Prostate gland (tissue), 2 donors: Measurements from ENCODE around the gene CXCL11.

Experiments
- CTCF ChIP-seq, 4 experiments: fragments of 200-600 bp in 2 of 4; fragments of 450-650 bp in 2 of 4; sonication (generic) in 2 of 4; IDR thresholded peaks; 1 replicate in 3 of 4; 2 replicates in 1 of 4; pipeline ENCODE4 v1.5.1; 2016 to 2019; ENCODE audit warnings: antibody characterized with exemption in 4 of 4, mild to moderate bottlenecking in 2 of 4, moderate library complexity in 2 of 4
- POLR2A ChIP-seq: fragments of 450-650 bp; IDR thresholded peaks from one replicate; pipeline ENCODE4 v1.6.1; 2016; ENCODE audit warnings: antibody characterized with exemption, mild to moderate bottlenecking

GRCh38 chr4:76022031-76022430, 13.8 kb downstream of the CXCL11 start:
- no peak for TF ChIP-seq POLR2A
- TF ChIP-seq CTCF (IDR thresholded peaks at IDR 0.05) = no peak
